Measurements from ENCODE around the gene FARP1.

The FARP1 gene

DNA sequence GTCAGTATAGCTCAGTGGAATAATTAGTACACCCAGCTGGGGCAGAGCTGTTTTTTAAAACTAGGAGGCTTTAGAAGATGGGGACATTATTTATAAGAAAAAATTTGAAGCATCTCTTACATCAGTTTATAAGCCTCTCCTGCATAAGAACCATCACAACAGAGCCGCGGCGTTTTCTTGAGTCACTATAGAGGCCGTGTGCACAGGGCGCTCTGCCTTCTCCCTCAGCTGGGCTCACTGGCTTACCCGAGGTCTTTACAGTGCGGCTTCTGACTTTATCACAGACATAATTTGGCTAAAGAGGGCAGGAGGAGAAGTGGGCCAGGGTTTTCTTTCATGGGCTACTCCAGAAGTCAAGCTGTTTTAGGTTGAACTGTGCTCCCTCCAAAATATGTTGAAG, 169.7 kb downstream of the FARP1 start (continued):
- TF ChIP-seq ZNF23 (tag by site-specific recombination; IDR thresholded peaks at IDR 0.05; ENCODE audit: borderline replicate concordance) (no peak), ZBTB1 (tag by site-specific recombination; IDR thresholded peaks at IDR 0.05) (no peak)

DNA sequence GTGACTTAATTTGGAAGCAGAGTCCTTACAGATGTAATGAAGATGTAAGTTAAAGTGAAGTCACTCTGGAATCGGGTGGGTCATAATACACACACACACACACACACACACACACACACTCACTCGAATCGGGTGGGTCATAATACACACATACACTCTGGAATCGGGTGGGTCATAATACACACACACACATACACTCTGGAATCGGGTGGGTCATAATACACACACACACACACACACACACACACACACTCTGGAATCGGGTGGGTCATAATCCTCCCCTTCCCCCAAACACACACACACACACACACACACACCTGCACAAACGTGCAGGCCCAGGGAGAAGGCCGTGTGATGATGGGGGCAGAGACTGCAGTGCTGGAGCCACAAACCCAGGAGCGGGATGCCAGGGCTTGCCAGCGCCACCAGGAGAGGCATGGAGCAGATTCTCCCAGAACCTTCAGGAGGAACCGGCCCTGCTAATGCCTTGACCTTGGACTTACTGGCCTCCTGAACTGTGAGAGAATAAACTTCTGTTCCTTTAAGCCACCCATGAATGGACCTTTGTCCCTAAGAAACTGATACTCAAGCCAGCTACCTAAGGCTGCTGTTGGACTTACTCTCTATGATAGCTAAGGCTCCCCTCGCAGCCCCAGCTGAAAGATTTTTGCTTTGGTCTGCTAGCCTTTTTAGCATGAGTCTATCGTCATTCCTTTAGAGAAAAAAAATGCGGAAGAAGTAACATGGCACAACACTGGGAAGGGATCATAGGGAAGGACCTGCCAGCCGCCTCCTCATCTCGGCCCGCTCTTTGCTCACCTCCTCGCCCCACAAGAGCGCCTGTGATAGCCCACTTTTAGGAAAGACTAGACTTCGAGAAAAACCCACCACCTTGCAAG, 170.4 kb downstream of the FARP1 start:
- Histone ChIP-seq H3K4me1 (ENCODE audit: control insufficient read depth, insufficient read depth, low read length) (no peaks in the 10 kb centered on the region), H3K9me3 (ENCODE audit: control insufficient read depth, insufficient read depth, low read depth, low read length) (no peaks in the 10 kb centered on the region), H3K4me3 (ENCODE audit: low read depth, low read length) (no peak overlapping the region), H3K27ac (ENCODE audit: extremely low read depth, low read depth, low read length) (no peak overlapping the region), H3K36me3 (ENCODE audit: control insufficient read depth in 2 of 2, insufficient read depth in 1 of 2, low read length in 2 of 2) (no peaks in the 10 kb centered on the region)
- TF ChIP-seq, protein P1, sequence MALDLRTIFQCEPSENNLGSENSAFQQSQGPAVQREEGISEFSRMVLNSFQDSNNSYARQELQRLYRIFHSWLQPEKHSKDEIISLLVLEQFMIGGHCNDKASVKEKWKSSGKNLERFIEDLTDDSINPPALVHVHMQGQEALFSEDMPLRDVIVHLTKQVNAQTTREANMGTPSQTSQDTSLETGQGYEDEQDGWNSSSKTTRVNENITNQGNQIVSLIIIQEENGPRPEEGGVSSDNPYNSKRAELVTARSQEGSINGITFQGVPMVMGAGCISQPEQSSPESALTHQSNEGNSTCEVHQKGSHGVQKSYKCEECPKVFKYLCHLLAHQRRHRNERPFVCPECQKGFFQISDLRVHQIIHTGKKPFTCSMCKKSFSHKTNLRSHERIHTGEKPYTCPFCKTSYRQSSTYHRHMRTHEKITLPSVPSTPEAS (tag by site-specific recombination; IDR thresholded peaks at IDR 0.05): peak; percentile 84
- TF ChIP-seq KLF1 (tag by site-specific recombination; IDR thresholded peaks at IDR 0.05): peak; percentile 65
- no peak for TF ChIP-seq ZNF324 (tag by site-specific recombination; IDR thresholded peaks at IDR 0.05)
- TF ChIP-seq ZNF580 (tag by site-specific recombination; IDR thresholded peaks at IDR 0.05): no peak
- CTCF ChIA-PET: no interaction called here
- POLR2A ChIA-PET: no interaction called here

DNA sequence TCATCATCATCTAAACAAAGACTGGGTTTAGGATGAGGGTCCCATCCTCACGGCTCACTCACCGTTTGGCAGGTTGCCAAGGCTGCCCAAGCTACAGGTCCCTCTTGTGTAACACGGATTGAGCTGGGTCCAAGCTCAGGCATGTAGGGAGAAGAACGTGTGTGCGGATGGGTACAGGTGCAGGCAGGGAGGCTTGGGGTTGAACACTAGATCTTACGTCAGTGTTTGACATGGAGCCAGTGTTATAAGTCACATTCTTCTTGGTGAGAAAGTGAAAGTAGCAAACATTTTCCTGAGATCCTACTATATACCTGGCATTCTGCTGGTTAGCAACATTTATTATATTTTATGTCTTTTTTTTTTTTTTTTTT, 171.0 kb downstream of the FARP1 start:
- Histone ChIP-seq H3K36me3 (ENCODE audit: control insufficient read depth in 2 of 2, insufficient read depth in 1 of 2, low read length in 2 of 2) (no peaks in the 10 kb centered on the region), H3K4me1 (ENCODE audit: control insufficient read depth, insufficient read depth, low read length) (no peaks in the 10 kb centered on the region), H3K9me3 (ENCODE audit: control insufficient read depth, insufficient read depth, low read depth, low read length) (no peaks in the 10 kb centered on the region), H3K27ac (ENCODE audit: extremely low read depth, low read depth, low read length) (no peak overlapping the region), H3K4me3 (ENCODE audit: low read depth, low read length) (no peak overlapping the region)
- ChIA-PET CTCF (no interaction called here), POLR2A (no interaction called here)
- peak; percentile 92 for TF ChIP-seq SCRT2 (tag by site-specific recombination; IDR thresholded peaks at IDR 0.05)
- TF ChIP-seq ZNF239 (tag by site-specific recombination; IDR thresholded peaks at IDR 0.05): no peak
- no peak for TF ChIP-seq ZNF350 (tag by site-specific recombination; IDR thresholded peaks at IDR 0.05)
- TF ChIP-seq PRDM6 (tag by site-specific recombination; IDR thresholded peaks at IDR 0.05): no peak
- TF ChIP-seq ZNF664 (tag by site-specific recombination; IDR thresholded peaks at IDR 0.05): peak; percentile 94
- TF ChIP-seq GLIS2 (tag by site-specific recombination; IDR thresholded peaks at IDR 0.05): no peak
- no peak for TF ChIP-seq ZFP37 (tag by site-specific recombination; IDR thresholded peaks at IDR 0.05)

GRCh38 chr13:98315466-98315865, 172.6 kb downstream of the FARP1 start:
- POLR2A ChIA-PET: no interaction called here
- TF ChIP-seq OSR2 (tag by site-specific recombination; IDR thresholded peaks at IDR 0.05): no peak
- TF ChIP-seq ZNF416 (tag by site-specific recombination; IDR thresholded peaks at IDR 0.05): no peak
- TF ChIP-seq ZFP69B (tag by site-specific recombination; IDR thresholded peaks at IDR 0.05): no peak
- no peak for TF ChIP-seq ZNF510 (tag by site-specific recombination; IDR thresholded peaks at IDR 0.05; ENCODE audit: insufficient replicate concordance)
- TF ChIP-seq ZNF645 (tag by site-specific recombination; IDR thresholded peaks at IDR 0.05): no peak
- no peak for TF ChIP-seq GLI2 (tag by site-specific recombination; IDR thresholded peaks at IDR 0.05; ENCODE audit: borderline replicate concordance, low read depth)
- no peak for TF ChIP-seq ZNF610 (tag by site-specific recombination; IDR thresholded peaks at IDR 0.05; ENCODE audit: borderline replicate concordance)
- no peak for TF ChIP-seq ZNF324 (tag by site-specific recombination; IDR thresholded peaks at IDR 0.05)
- TF ChIP-seq ZSCAN16 (tag by site-specific recombination; IDR thresholded peaks at IDR 0.05): no peak
- no peak for TF ChIP-seq ZNF529 (tag by site-specific recombination; IDR thresholded peaks at IDR 0.05; ENCODE audit: insufficient replicate concordance)
- TF ChIP-seq BCL11A (tag by site-specific recombination; IDR thresholded peaks at IDR 0.05; ENCODE audit: low read depth): no peak
- no peak for TF ChIP-seq ZNF530 (tag by site-specific recombination; IDR thresholded peaks at IDR 0.05; ENCODE audit: low read depth)
- no peak for TF ChIP-seq ZNF621 (tag by site-specific recombination; IDR thresholded peaks at IDR 0.05)
- TF ChIP-seq ZNF423 (tag by site-specific recombination; IDR thresholded peaks at IDR 0.05): no peak
- TF ChIP-seq ZNF138 (tag by site-specific recombination; IDR thresholded peaks at IDR 0.05; ENCODE audit: borderline replicate concordance): no peak

More at GRCh38 chr13:98315466-98315865, 172.6 kb downstream of the FARP1 start:
- Histone ChIP-seq H3K4me1 (ENCODE audit: control insufficient read depth, insufficient read depth, low read length) (no peaks in the 10 kb centered on the region), H3K9me3 (ENCODE audit: control insufficient read depth, insufficient read depth, low read depth, low read length) (no peaks in the 10 kb centered on the region), H3K27ac (ENCODE audit: extremely low read depth, low read depth, low read length) (no peak overlapping the region), H3K4me3 (ENCODE audit: low read depth, low read length) (no peak overlapping the region), H3K36me3 (ENCODE audit: control insufficient read depth in 2 of 2, insufficient read depth in 1 of 2, low read length in 2 of 2) (no peaks in the 10 kb centered on the region)
- CTCF ChIA-PET: interaction anchor here (0.8 kb wide), 1 partner anchor 283 kb away, joined by 3 read pairs; no protein-coding TSS in a partner anchor
